Upper lobe of right lung (tissue), 1 donor: Measurements from ENCODE around the gene NPC2. TPM values are rescaled to one million over a fixed set of nuclear protein-coding genes. Genes with fewer than 3 reads are reported as not detected.

Experiments
- ATAC-seq: fragments of 200-7000 bp; cut with Tn5 transposase; one replicate; pipeline ENCODE4 v1.9.1; 2020; ENCODE audit warnings: mild to moderate bottlenecking, moderate library complexity
- DNase-seq: peaks from one replicate; pipeline ENCODE4 v3.0.0-alpha.2; 2020
- H3K27ac ChIP-seq: fragments of 200-600 bp; one replicate; pipeline ENCODE4 v1.8.0; 2022
- H3K27me3 ChIP-seq: fragments of 200-600 bp; one replicate; pipeline ENCODE4 v1.8.0; 2022; ENCODE audit warnings: mild to moderate bottlenecking
- H3K36me3 ChIP-seq: fragments of 200-600 bp; one replicate; pipeline ENCODE4 v1.8.0; 2022
- H3K4me1 ChIP-seq: fragments of 200-600 bp; one replicate; pipeline ENCODE4 v1.8.0; 2022
- H3K4me3 ChIP-seq: fragments of 200-600 bp; one replicate; pipeline ENCODE4 v1.8.0; 2022; ENCODE audit warnings: mild to moderate bottlenecking
- H3K9me3 ChIP-seq: fragments of 200-600 bp; one replicate; pipeline ENCODE4 v1.8.0; 2022
- intact Hi-C: fragments of 100-400 bp; cut with DNase I; formaldehyde crosslinking; loops from one replicate; pipeline ENCODE4 v1.11.0; 2022
- total RNA-seq: library from RNA; stranded (reverse); fragmentation: NEBNext Ultra II Directional; extraction: Animal tissue kit (Norgen Biotek cat#: 25700); gene quantifications from one replicate; pipeline ENCODE4 v1.2.1, GENCODE V29; 2021
- TF ChIP-seq, protein P1 (sequence below): fragments of 200-600 bp; IDR thresholded peaks from one replicate; pipeline ENCODE4 v1.8.0; 2022; ENCODE audit warnings: antibody characterized with exemption
- donor health status: DM: no; HTN: yes; CAD: no; lungs with severe emphysema.

Gene NPC2
- total RNA-seq, 1 donor from 2014 or later = 849 TPM

DNA sequence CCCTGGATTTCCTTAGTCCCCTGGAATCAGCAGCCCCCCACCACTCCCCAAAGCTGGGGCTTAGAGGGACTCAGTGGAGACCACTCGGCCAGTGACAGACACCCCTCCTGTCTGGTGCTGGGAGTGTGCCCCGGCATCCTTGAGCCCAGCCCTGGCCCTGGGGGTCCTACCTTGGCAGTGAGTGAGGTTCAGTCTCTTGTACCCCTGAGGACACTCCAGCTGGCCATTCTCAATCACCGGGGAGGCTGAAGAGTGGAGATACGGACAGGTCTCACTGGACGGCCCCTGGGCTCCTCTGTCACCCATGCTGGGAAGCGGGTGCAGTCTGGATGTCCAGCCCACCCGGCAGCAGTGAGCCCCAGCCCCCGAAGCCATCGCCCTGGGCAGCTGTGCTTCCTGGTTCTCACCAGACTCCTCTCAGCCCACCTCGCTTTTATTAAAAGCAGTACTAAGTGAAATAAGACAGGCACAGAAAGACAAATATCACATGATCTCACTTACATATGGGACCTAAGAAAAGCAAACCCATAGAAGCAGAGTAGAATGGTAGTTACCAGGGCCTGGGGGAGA is 42.7 kb upstream of the NPC2 start:
- no peak for ATAC-seq
- DNase-seq = no peak
- H3K27ac ChIP-seq = no peak overlapping the region

DNA sequence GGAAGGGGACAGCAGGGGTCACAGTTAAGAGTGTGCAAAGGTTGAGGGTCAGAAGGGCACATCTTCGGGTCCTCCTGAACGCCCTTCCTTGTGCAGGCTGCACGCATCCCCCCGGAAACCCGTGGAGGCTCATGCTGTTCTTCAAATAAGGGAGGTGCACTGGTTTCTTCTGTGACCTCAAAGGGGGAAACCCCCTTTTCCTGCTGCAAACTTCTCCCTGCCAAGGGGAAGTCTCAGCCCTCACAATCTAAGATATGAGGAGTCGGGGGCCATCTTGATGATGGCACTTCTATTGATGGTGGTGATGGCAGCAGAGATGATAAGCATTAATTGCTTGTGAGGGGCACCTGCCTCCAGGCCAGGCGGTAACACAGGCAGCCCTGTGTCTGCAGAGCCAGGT is 40.5 kb upstream of the NPC2 start:
- intact Hi-C loops = no loop called here
- TF ChIP-seq, protein P1, sequence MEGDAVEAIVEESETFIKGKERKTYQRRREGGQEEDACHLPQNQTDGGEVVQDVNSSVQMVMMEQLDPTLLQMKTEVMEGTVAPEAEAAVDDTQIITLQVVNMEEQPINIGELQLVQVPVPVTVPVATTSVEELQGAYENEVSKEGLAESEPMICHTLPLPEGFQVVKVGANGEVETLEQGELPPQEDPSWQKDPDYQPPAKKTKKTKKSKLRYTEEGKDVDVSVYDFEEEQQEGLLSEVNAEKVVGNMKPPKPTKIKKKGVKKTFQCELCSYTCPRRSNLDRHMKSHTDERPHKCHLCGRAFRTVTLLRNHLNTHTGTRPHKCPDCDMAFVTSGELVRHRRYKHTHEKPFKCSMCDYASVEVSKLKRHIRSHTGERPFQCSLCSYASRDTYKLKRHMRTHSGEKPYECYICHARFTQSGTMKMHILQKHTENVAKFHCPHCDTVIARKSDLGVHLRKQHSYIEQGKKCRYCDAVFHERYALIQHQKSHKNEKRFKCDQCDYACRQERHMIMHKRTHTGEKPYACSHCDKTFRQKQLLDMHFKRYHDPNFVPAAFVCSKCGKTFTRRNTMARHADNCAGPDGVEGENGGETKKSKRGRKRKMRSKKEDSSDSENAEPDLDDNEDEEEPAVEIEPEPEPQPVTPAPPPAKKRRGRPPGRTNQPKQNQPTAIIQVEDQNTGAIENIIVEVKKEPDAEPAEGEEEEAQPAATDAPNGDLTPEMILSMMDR = no peak
- no peaks in the 10 kb centered on the region for H3K4me1 ChIP-seq
- no peak overlapping the region for H3K27ac ChIP-seq
- DNase-seq = no peak
- no peaks in the 10 kb centered on the region for H3K27me3 ChIP-seq
- H3K4me3 ChIP-seq = no peak overlapping the region
- no peak for ATAC-seq
- H3K9me3 ChIP-seq = no peaks in the 10 kb centered on the region
- H3K36me3 ChIP-seq = no peaks in the 10 kb centered on the region

More for the DNA sequence above, 42.7 kb upstream of the NPC2 start:
- intact Hi-C loops = no loop called here
- Histone ChIP-seq H3K36me3 (no peaks in the 10 kb centered on the region), H3K4me3 (no peak overlapping the region), H3K9me3 (no peaks in the 10 kb centered on the region), H3K27me3 (no peaks in the 10 kb centered on the region), H3K4me1 (peaks cover 3% of the 10 kb centered on the region)
- TF ChIP-seq, protein P1 = no peak

DNA sequence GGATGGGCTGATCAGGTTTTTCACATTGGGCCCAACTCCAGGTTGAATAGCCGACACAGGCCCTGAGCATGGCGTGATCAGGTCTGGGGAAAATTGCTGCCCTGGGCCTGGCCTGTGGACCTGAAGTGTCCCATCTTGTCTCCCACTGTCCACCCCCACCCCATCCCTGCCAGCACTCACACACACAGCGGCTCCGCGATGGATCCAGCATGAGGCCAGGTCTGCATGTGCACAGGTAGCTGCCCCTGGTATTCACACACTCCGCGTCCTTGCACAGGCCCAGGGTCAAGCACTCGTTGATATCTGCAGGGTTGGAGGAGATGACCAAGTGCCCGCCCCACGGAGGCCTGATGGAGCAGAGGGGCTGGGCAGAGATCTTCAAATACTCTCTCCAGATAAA is 39.1 kb upstream of the NPC2 start:
- H3K4me3 ChIP-seq = no peak overlapping the region
- no peak for ATAC-seq

GRCh38 chr14:74531467-74531866 is 38.4 kb upstream of the NPC2 start:
- DNase-seq (no peak), ATAC-seq (peak; percentile 50)
- H3K27ac ChIP-seq = no peak overlapping the region
- no peaks in the 10 kb centered on the region for H3K36me3 ChIP-seq
- H3K9me3 ChIP-seq = no peaks in the 10 kb centered on the region
- intact Hi-C loops = no loop called here
- no peaks in the 10 kb centered on the region for H3K27me3 ChIP-seq
- TF ChIP-seq, protein P1 = peak; percentile 22
- no peak overlapping the region for H3K4me3 ChIP-seq
- peaks cover 3% of the 10 kb centered on the region for H3K4me1 ChIP-seq

More for the DNA sequence above, 39.1 kb upstream of the NPC2 start:
- Histone ChIP-seq H3K27ac (no peak overlapping the region), H3K9me3 (no peaks in the 10 kb centered on the region), H3K27me3 (no peaks in the 10 kb centered on the region), H3K36me3 (no peaks in the 10 kb centered on the region), H3K4me1 (no peaks in the 10 kb centered on the region)
- intact Hi-C loops = no loop called here
- TF ChIP-seq, protein P1 = no peak
- no peak for DNase-seq

GRCh38 chr14:74531006-74531405 is 37.9 kb upstream of the NPC2 start:
- intact Hi-C loops = no loop called here
- no peak overlapping the region for H3K27ac ChIP-seq
- H3K27me3 ChIP-seq = no peaks in the 10 kb centered on the region
- H3K4me1 ChIP-seq = peaks cover 3% of the 10 kb centered on the region
- ATAC-seq = no peak
- H3K9me3 ChIP-seq = no peaks in the 10 kb centered on the region
- H3K4me3 ChIP-seq = no peak overlapping the region
- no peak for DNase-seq
- TF ChIP-seq, protein P1 = no peak
- H3K36me3 ChIP-seq = no peaks in the 10 kb centered on the region

DNA sequence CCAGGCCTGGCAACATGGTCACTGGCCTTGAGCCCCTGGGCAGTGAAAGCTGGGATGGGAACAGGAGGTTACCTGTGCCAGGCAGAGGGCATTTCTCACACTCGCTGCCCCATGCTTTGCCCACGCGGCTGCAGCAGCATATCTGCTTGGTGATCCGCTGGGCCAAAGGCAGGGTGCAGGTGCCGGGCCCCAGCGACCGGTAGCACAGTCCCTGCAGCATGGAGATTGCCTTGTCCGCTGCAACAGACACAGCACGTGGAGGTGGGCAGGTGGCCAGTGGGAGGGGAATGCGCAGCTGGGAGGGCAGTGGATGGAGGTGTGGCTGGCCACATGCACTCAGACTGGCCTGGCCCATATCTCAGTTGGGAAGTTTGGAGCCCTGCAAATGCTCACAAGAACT is 35.8 kb upstream of the NPC2 start:
- no peaks in the 10 kb centered on the region for H3K9me3 ChIP-seq
- H3K27me3 ChIP-seq = no peaks in the 10 kb centered on the region
- peaks cover 10% of the 10 kb centered on the region for H3K4me1 ChIP-seq
- H3K4me3 ChIP-seq = no peak overlapping the region
- no peak for ATAC-seq
- H3K27ac ChIP-seq = no peak overlapping the region
- DNase-seq = no peak
- intact Hi-C loops = no loop called here
- TF ChIP-seq, protein P1 = no peak
- no peaks in the 10 kb centered on the region for H3K36me3 ChIP-seq
